Motor neuron (in vitro differentiated cells): ENCODE measurements around the gene SELENOO. TPM values are rescaled to one million over a fixed set of nuclear protein-coding genes. Genes with fewer than 3 reads are reported as not detected.

Source experiments
- ATAC-seq, 8 experiments: fragments of 200-7000 bp; cut with Tn5 transposase; replicated peaks in 6 of 8; 2 replicates each; pipeline ENCODE4 v1.8.0; 2021; ENCODE audit warnings: mild to moderate bottlenecking in 8 of 8, moderate library complexity in 8 of 8
- H3K27ac ChIP-seq, 2 donors: fragments of 250-450 bp; sonication (Bioruptor Pico); 2 replicates each; pipeline ENCODE4 v1.9.0; 2021; ENCODE audit warnings: antibody characterized with exemption in 2 of 2, mild to moderate bottlenecking in 2 of 2, moderate library complexity in 1 of 2
- H3K4me1 ChIP-seq, 2 donors: fragments of 250-450 bp; sonication (Bioruptor Pico); replicated peaks in 1 of 2; 2 replicates each; pipeline ENCODE4 v1.6.1; 2021; ENCODE audit warnings: antibody characterized with exemption in 2 of 2, mild to moderate bottlenecking in 2 of 2, moderate library complexity in 1 of 2
- H3K4me3 ChIP-seq, 5 donors: fragments of 250-450 bp; sonication (Bioruptor Pico); 2 replicates each; pipeline ENCODE4 v1.9.0; 2021; ENCODE audit warnings: antibody characterized with exemption in 5 of 5, mild to moderate bottlenecking in 5 of 5, moderate library complexity in 4 of 5
- WGBS, 10 experiments: fragments of 450-650 bp; shearing (Covaris generic); methylation state at CpG; one replicate each; pipeline ENCODE4 v1.0.0; 2022; 5-methylcytosine and 5-hydroxymethylcytosine counted together
- in situ Hi-C, 9 experiments: fragments of 400-800 bp; cut with MboI; loops; one replicate each; pipeline ENCODE4 v1.15.0; 2021; ENCODE audit warnings: low sequenced_read_pairs in 9 of 9, low pct_unique_long_range_greater_than_20kb in 2 of 9; ENCODE audit not compliant: unreplicated experiment in 9 of 9
- total RNA-seq, 8 experiments: library from RNA; unstranded; fragments of 300-600 nt; gene quantifications; 2 replicates each; pipeline versions ENCODE4 v1.2.3 to v1.2.4, GENCODE V29; 2022

The SELENOO gene
- total RNA-seq = 10 to 100 TPM in 5 of 8 experiments, 1 to 10 TPM in 3; 7.5 to 32.8 (median 11.2) TPM

- in situ Hi-C loops = loop anchor here in 1 of 9 experiments (10.0 kb wide), 1 partner anchor 56 kb away; no protein-coding TSS in a partner anchor
- WGBS, 10 experiments = 13% methylated on average over 9 of the region's 105 CpGs; no CpG with 5 or more reads in 9 of the 10 experiments
- ATAC-seq = peak; percentile 80 to 92 (median 88)
- Histone ChIP-seq H3K4me1 (peaks cover 3 to 13% of the 10 kb centered on the region in 2 donors), H3K4me3 (peak within 1 kb of the TSS; percentile 74 to 99 (median 94)), H3K27ac (peak within 1 kb of the TSS; percentile 88 to 90)
These were observed at the start of gene SELENOO for GRCh38 chr22:50200461-50201190. TSS of gene SELENOO (plus strand) at chr22:50201011. CDS start at chr22:50201037, 26 bp downstream.

GRCh38 chr22:50151571-50152537, 49.0 kb upstream of the SELENOO start:
- 49 to 100% (median 86%) methylated on average over 1 to 12 of the region's 33 CpGs; no CpG with 5 or more reads in 3 of the 10 experiments for WGBS, 10 experiments
- Histone ChIP-seq H3K27ac (no peak overlapping the region), H3K4me3 (no peak overlapping the region), H3K4me1 (peaks cover 11 to 12% of the 10 kb centered on the region in 2 donors)
- ATAC-seq = no peak
- in situ Hi-C loops = no loop called here

- ATAC-seq = no peak
- WGBS, 10 experiments = 80 to 100% (median 87%) methylated on average over 1 to 13 of the region's 25 CpGs; no CpG with 5 or more reads in 5 of the 10 experiments
- in situ Hi-C loops = no loop called here
- no peak overlapping the region for H3K27ac ChIP-seq
- peaks cover 9 to 11% of the 10 kb centered on the region in 2 donors for H3K4me1 ChIP-seq
- no peak overlapping the region for H3K4me3 ChIP-seq
These were observed 47.6 kb upstream of the SELENOO start for GRCh38 chr22:50153056-50153755.

- 63 to 94% (median 78%) methylated on average over 1 to 5 of the region's 7 CpGs; no CpG with 5 or more reads in 4 of the 10 experiments for WGBS, 10 experiments
- ATAC-seq = no peak
These were observed 47.1 kb upstream of the SELENOO start for GRCh38 chr22:50153756-50154140.

GRCh38 chr22:50157709-50158375, 43.0 kb upstream of the SELENOO start:
- H3K27ac ChIP-seq = no peak overlapping the region
- H3K4me1 ChIP-seq = peaks cover 6 to 10% of the 10 kb centered on the region in 2 donors
- whole genome bisulfite sequencing, 10 experiments = 31 to 80% (median 52%) methylated on average over 1 to 18 of the region's 21 CpGs
- no peak overlapping the region for H3K4me3 ChIP-seq
- in situ Hi-C loops = no loop called here
- peak in 6 of 8 experiments; percentile 63 to 95 (median 84) for ATAC-seq

More at GRCh38 chr22:50153756-50154140, 47.1 kb upstream of the SELENOO start:
- no peak overlapping the region for H3K27ac ChIP-seq
- H3K4me3 ChIP-seq = no peak overlapping the region
- in situ Hi-C loops = no loop called here
- H3K4me1 ChIP-seq = peaks cover 6 to 10% of the 10 kb centered on the region in 2 donors

GRCh38 chr22:50160947-50161346, 39.9 kb upstream of the SELENOO start:
- 78% methylated on average over 5 of the region's 7 CpGs; no CpG with 5 or more reads in 9 of the 10 experiments for WGBS, 10 experiments
- H3K27ac ChIP-seq = no peak overlapping the region
- H3K4me3 ChIP-seq = no peak overlapping the region
- in situ Hi-C loops = no loop called here
- peaks cover 6 to 10% of the 10 kb centered on the region in 2 donors for H3K4me1 ChIP-seq
- no peak for ATAC-seq

GRCh38 chr22:50161508-50162390, 39.1 kb upstream of the SELENOO start:
- no peak overlapping the region for H3K27ac ChIP-seq
- no peak overlapping the region for H3K4me3 ChIP-seq
- peaks cover 6 to 10% of the 10 kb centered on the region in 2 donors for H3K4me1 ChIP-seq
- 20 to 100% (median 93%) methylated on average over 1 to 5 of the region's 23 CpGs; no CpG with 5 or more reads in 4 of the 10 experiments for WGBS, 10 experiments
- in situ Hi-C loops = no loop called here
- ATAC-seq = no peak

GRCh38 chr22:50162391-50162956, 38.3 kb upstream of the SELENOO start:
- WGBS, 10 experiments = 50 to 71% (median 51%) methylated on average over 2 to 7 of the region's 10 CpGs; no CpG with 5 or more reads in 7 of the 10 experiments
- Histone ChIP-seq H3K4me1 (peaks cover 6% of the 10 kb centered on the region in 2 donors), H3K27ac (no peak overlapping the region), H3K4me3 (no peak overlapping the region)
- in situ Hi-C loops = no loop called here
- no peak for ATAC-seq

- in situ Hi-C loops = no loop called here
- Histone ChIP-seq H3K27ac (no peak overlapping the region), H3K4me3 (no peak overlapping the region), H3K4me1 (no peaks in the 10 kb centered on the region)
- WGBS, 10 experiments = 67 to 100% (median 90%) methylated on average over 1 to 3 of the region's 28 CpGs; no CpG with 5 or more reads in 5 of the 10 experiments
- ATAC-seq = no peak
These were observed 35.2 kb upstream of the SELENOO start for GRCh38 chr22:50165436-50166123.

GRCh38 chr22:50167689-50168489, 32.9 kb upstream of the SELENOO start:
- 10 to 40% (median 27%) methylated on average over 1 to 2 of the region's 11 CpGs; no CpG with 5 or more reads in 6 of the 10 experiments for WGBS, 10 experiments

More at GRCh38 chr22:50167689-50168489, 32.9 kb upstream of the SELENOO start:
- in situ Hi-C loops = no loop called here
- Histone ChIP-seq H3K4me1 (peaks cover 4 to 6% of the 10 kb centered on the region in 2 donors), H3K4me3 (no peak overlapping the region), H3K27ac (no peak overlapping the region)
- no peak for ATAC-seq
